SK-N-SH (cell line): ENCODE measurements around the gene NKIRAS1. TPM values are rescaled to one million over a fixed set of nuclear protein-coding genes. Genes with fewer than 3 reads are reported as not detected.

Experiments
- CTCF ChIA-PET: fragments of 300-600, 350-600 bp; formaldehyde crosslinking; extraction: SDS; loops from one replicate; lab custom pipeline; 2021; lab: Yijun Ruan, JAX
- POLR2A ChIA-PET: fragments of 350-600 bp; sonication (Branson Sonifier 250); formaldehyde crosslinking; extraction: SDS; loops from one replicate; lab custom pipeline; 2020; ENCODE audit warnings: antibody characterized with exemption, inconsistent platforms; lab: Yijun Ruan, JAX
- DNase-seq: peaks from one replicate; pipeline ENCODE4 v3.0.0; 2012
- H2AFZ ChIP-seq: fragments of 200-600 bp; sonication (generic); 2 replicates; pipeline ENCODE4 v1.8.1; 2016; ENCODE audit warnings: antibody characterized with exemption, mild to moderate bottlenecking, low read depth
- H3F3A ChIP-seq: fragments of 200-600 bp; sonication (generic); replicated peaks from 2 replicates; pipeline ENCODE3; 2016; ENCODE audit warnings: antibody characterized with exemption, mild to moderate bottlenecking; ENCODE audit not compliant: insufficient read depth
- H3K27ac ChIP-seq, 2 experiments: fragments of 200-500 bp in 1 of 2; fragments of 200-600 bp in 1 of 2; sonication (Bioruptor generic) in 1 of 2; sonication (generic), shearing (Covaris generic) in 1 of 2; 2 replicates each; pipeline versions ENCODE4 v1.5.1 to v1.6.1; 2014 to 2016; ENCODE audit warnings: low read depth in 2 of 2, inconsistent platforms in 1 of 2, low read length in 1 of 2, mild to moderate bottlenecking in 1 of 2, mixed read lengths in 1 of 2
- H3K27me3 ChIP-seq: fragments of 200-600 bp; sonication (generic), shearing (Covaris generic); 2 replicates; pipeline ENCODE4 v1.6.1; 2016; ENCODE audit warnings: mixed run types; ENCODE audit not compliant: insufficient read depth
- H3K36me3 ChIP-seq, 2 experiments: fragments of 200-500 bp in 1 of 2; fragments of 200-600 bp in 1 of 2; sonication (Bioruptor generic) in 1 of 2; sonication (generic) in 1 of 2; replicated peaks in 1 of 2; 2 replicates each; pipeline versions ENCODE3 to v1.5.1; 2014 to 2016; ENCODE audit warnings: low read length in 1 of 2, mild to moderate bottlenecking in 1 of 2; ENCODE audit not compliant: insufficient read depth in 2 of 2, control insufficient read depth in 1 of 2
- H3K4me1 ChIP-seq, 2 experiments: fragments of 200-500 bp in 1 of 2; fragments of 200-600 bp in 1 of 2; sonication (Bioruptor generic) in 1 of 2; sonication (generic), shearing (Covaris generic) in 1 of 2; 2 replicates each; pipeline versions ENCODE4 v1.5.1 to v1.6.1; 2014 to 2016; ENCODE audit warnings: low read depth in 1 of 2, low read length in 1 of 2, mixed run types in 1 of 2; ENCODE audit not compliant: insufficient read depth in 2 of 2, control insufficient read depth in 1 of 2
- H3K4me2 ChIP-seq: fragments of 200-600 bp; sonication (generic), shearing (Covaris generic); 2 replicates; pipeline ENCODE4 v1.6.1; 2017; ENCODE audit warnings: mixed run types
- H3K4me3 ChIP-seq, 2 experiments: fragments of 200-500 bp in 1 of 2; fragments of 200-600 bp in 1 of 2; sonication (Bioruptor generic) in 1 of 2; sonication (generic), shearing (Covaris generic) in 1 of 2; 2 replicates each; pipeline versions ENCODE4 v1.5.1 to v1.8.1; 2014 to 2016; ENCODE audit warnings: low read depth in 2 of 2, inconsistent platforms in 1 of 2, low read length in 1 of 2, mild to moderate bottlenecking in 1 of 2, mixed read lengths in 1 of 2, moderate library complexity in 1 of 2
- H3K79me2 ChIP-seq: fragments of 200-600 bp; sonication (generic); 2 replicates; pipeline ENCODE4 v1.8.1; 2017; ENCODE audit warnings: mild to moderate bottlenecking; ENCODE audit not compliant: insufficient read depth
- H3K9ac ChIP-seq: fragments of 200-600 bp; sonication (generic); 2 replicates; pipeline ENCODE4 v1.6.1; 2017; ENCODE audit warnings: mixed run types
- H3K9me2 ChIP-seq: fragments of 200-600 bp; sonication (generic); 2 replicates; pipeline ENCODE4 v1.6.1; 2017; ENCODE audit warnings: mixed run types
- H3K9me3 ChIP-seq: fragments of 200-600 bp; sonication (generic); 2 replicates; pipeline ENCODE4 v1.6.1; 2017; ENCODE audit warnings: mixed run types, mild to moderate bottlenecking, moderate library complexity
- H4K20me1 ChIP-seq: fragments of 200-600 bp; sonication (generic); 2 replicates; pipeline ENCODE4 v1.6.1; 2017; ENCODE audit warnings: mild to moderate bottlenecking, mixed run types; ENCODE audit not compliant: insufficient read depth
- CHD2 ChIP-seq: fragments of 150-350 bp; IDR thresholded peaks from 2 replicates; pipeline ENCODE4 v1.6.1; 2018; ENCODE audit warnings: low read length; ENCODE audit not compliant: partially characterized antibody
- EZH2phosphoT487 ChIP-seq: fragments of 200-600 bp; sonication (generic); IDR thresholded peaks from 2 replicates; pipeline ENCODE4 v1.6.1; 2017; ENCODE audit warnings: low read depth, mixed run types, mild to moderate bottlenecking, antibody characterized with exemption, moderate library complexity, borderline replicate concordance
- FOSL2 ChIP-seq: IDR thresholded peaks from 2 replicates; pipeline ENCODE4 v1.4.0; 2012; ENCODE audit warnings: low read depth, mild to moderate bottlenecking, moderate library complexity, borderline replicate concordance
- FOXJ3 ChIP-seq: sonication (generic); formaldehyde crosslinking; IDR thresholded peaks from 2 replicates; pipeline ENCODE4 v1.5.1; 2020; ENCODE audit warnings: mild to moderate bottlenecking, missing genetic modification reagents
- FOXM1 ChIP-seq: IDR thresholded peaks from 2 replicates; pipeline ENCODE4 v1.4.0; 2012; ENCODE audit warnings: low read depth, mild to moderate bottlenecking
- GABPA ChIP-seq: IDR thresholded peaks from 2 replicates; pipeline ENCODE4 v1.4.0; 2012; ENCODE audit warnings: low read depth, mild to moderate bottlenecking
- GATA2 ChIP-seq: sonication (generic); formaldehyde crosslinking; IDR thresholded peaks from 2 replicates; pipeline ENCODE4 v1.5.0; 2020; ENCODE audit warnings: mild to moderate bottlenecking, missing genetic modification reagents
- MAX ChIP-seq: IDR thresholded peaks from 2 replicates; pipeline ENCODE4 v1.4.0; 2012; ENCODE audit warnings: low read depth
- NRF1 ChIP-seq: IDR thresholded peaks from 2 replicates; pipeline ENCODE4 v1.6.1; 2012; ENCODE audit warnings: low read depth, mild to moderate bottlenecking, low read length
- RAD21 ChIP-seq: IDR thresholded peaks from 2 replicates; pipeline ENCODE4 v1.6.1; 2012; ENCODE audit warnings: mild to moderate bottlenecking, low read length
- RFX5 ChIP-seq: IDR thresholded peaks from 2 replicates; pipeline ENCODE4 v1.6.1; 2012; ENCODE audit warnings: mild to moderate bottlenecking, improper control_type of control experiment, low read length
- TAF1 ChIP-seq: IDR thresholded peaks from 2 replicates; pipeline ENCODE4 v1.6.1; 2012; ENCODE audit warnings: low read depth, mild to moderate bottlenecking, low read length, moderate library complexity, borderline replicate concordance
- TCF12 ChIP-seq: IDR thresholded peaks from 2 replicates; pipeline ENCODE4 v1.4.0; 2012
- USF2 ChIP-seq: fragments of 150-350 bp; IDR thresholded peaks from 2 replicates; pipeline ENCODE4 v1.6.1; 2017; ENCODE audit warnings: antibody characterized with exemption, low read length, low read depth, borderline replicate concordance
- YY1 ChIP-seq: IDR thresholded peaks from 2 replicates; pipeline ENCODE4 v1.4.0; 2012; ENCODE audit warnings: low read depth, mild to moderate bottlenecking
- ZBTB33 ChIP-seq: IDR thresholded peaks from 2 replicates; pipeline ENCODE4 v1.4.0; 2012; ENCODE audit warnings: low read depth, borderline replicate concordance
- WGBS: methylation state at CpG from one replicate; pipeline ENCODE4 v1.1.6; 2017; ENCODE audit warnings: low lambda C conversion rate; 5-methylcytosine and 5-hydroxymethylcytosine counted together
- polyA plus RNA-seq, 3 experiments: library from polyadenylated mRNA; depleted of rRNA; stranded (reverse); fragments of >200 nt; gene quantifications; 2 replicates each; pipeline ENCODE4 v1.2.3, GENCODE V29; 2012

NKIRAS1 gene
- polyA plus RNA-seq, 1 of the 3 experiments (the other 2 are of a cell fraction): 8.1 TPM

GRCh38 chr3:23865595-23866396 is 51.0 kb downstream of the NKIRAS1 start:
- WGBS: 82% methylated on average over 6 of the region's 6 CpGs
- CTCF ChIA-PET: interaction anchor here (0.5 to 1.7 kb wide), 4 partner anchors 9 to 32 kb away, joined by 3 to 6 read pairs (median 4); no protein-coding TSS in a partner anchor
- Histone ChIP-seq H3K79me2 (peaks cover 36% of the 10 kb centered on the region), H4K20me1 (peaks cover 63% of the 10 kb centered on the region), H3K4me3 (no peak overlapping the region), H3K9ac (no peak overlapping the region), H3K4me2 (no peak overlapping the region; the same call in 1 of the 2 replicates), H3K9me2 (no peaks in the 10 kb centered on the region), H3K9me3 (no peaks in the 10 kb centered on the region), H3K36me3 (peaks cover 0 to 2% of the 10 kb centered on the region in 2 experiments), H3K27ac (no peak overlapping the region), H2AFZ (no peak overlapping the region), H3K4me1 (peaks cover 6 to 14% of the 10 kb centered on the region in 2 experiments; a peak in 2 of 4 replicates), H3F3A (no peaks in the 10 kb centered on the region), H3K27me3 (no peaks in the 10 kb centered on the region)
- peak; percentile 38 for DNase-seq
- TF ChIP-seq ZBTB33 (no peak), GABPA (no peak), TCF12 (no peak), CHD2 (no peak), TAF1 (no peak), RFX5 (no peak), RAD21 (no peak), YY1 (no peak), EZH2phosphoT487 (no peak), FOSL2 (no peak), FOXJ3 (no peak), MAX (no peak), USF2 (no peak), NRF1 (no peak), GATA2 (CRISPR knock-in tag) (no peak), FOXM1 (no peak)
- POLR2A ChIA-PET: interaction anchor here (2.4 kb wide), 1 partner anchor 51 kb away, joined by 13 read pairs; the partner anchor contains the start of genes NKIRAS1 and RPL15
